ENCODE results near the gene TREH. TPM values are rescaled to one million over a fixed set of nuclear protein-coding genes. Genes with fewer than 3 reads are reported as not detected.

TREH gene
- total RNA-seq, 1 experiment from 2014 or later, result not detected

DNA sequence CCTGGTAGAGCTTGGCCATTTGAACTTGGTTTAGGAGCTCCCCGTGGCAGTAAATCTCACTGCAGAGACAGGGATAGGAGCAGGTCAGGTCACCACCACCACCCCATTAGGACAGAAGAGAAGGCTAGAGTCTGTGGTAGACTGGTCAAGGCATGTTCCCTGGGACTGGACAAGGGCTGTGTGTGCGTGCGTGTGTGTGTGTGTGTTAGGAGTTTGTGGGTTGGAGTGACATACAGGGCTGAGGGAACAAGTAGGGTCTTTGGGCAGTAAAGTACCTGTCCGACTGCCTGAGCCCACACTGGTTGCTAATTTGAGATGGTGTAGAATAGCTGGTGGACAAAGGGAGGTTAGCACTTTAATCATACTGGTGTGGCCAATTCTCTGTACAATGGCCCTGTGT, 16.1 kb downstream of the TREH start:
- H3K4me3 ChIP-seq (ENCODE audit: insufficient read depth, low read depth, low read length), result no peak overlapping the region
- no peak for DNase-seq
- no peaks in the 10 kb centered on the region for H3K36me3 ChIP-seq (replicated peaks; ENCODE audit: control insufficient read depth, insufficient read depth, low read length)

DNA sequence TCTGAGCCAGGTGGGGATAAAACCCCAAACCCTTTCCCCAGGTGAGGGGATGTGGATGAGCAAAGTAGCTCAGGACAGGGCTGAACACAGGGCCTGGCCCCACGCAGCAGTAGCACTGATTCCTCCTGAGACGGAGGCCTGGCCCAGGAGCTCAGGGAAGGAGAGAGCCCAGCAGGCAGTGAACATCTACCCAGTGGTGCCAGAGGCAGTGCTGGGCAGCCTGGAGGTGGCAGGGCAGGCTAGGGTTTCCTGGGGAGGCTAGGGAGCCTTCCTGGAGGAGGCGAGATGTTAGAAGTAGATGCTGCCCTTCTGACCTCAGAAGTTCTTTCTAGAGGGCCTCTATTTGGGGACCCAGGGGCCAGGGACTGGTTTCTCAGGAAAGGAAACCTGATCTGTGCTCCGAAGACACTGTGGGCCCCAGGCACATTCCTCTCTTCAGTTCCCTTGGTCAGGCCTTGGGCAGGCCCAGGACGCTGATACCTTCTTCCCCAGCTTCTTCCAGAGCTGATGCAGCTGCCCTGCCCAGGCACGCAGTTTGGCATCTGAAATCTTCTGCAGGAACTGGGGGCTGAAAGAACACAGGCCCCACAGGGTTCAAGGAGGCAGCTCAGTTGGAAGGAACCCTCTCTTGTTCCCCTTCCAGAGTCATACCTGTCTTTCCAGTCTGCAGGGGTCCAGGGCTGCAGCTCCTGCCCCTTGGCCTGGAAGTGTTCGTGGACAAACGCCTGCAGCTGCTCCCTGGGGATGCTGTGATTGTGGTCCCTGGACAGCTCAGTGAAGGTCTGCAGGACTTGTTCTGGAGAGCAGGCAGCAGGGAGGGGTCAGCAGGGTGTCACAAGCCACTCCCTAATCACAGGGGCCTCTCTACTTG, 16.8 kb downstream of the TREH start:
- DNase-seq, result peak; percentile 32
- H3K4me3 ChIP-seq (ENCODE audit: insufficient read depth, low read depth, low read length), result no peak overlapping the region
- no peaks in the 10 kb centered on the region for H3K27me3 ChIP-seq (ENCODE audit: control insufficient read depth, insufficient read depth, low read length)
- no peaks in the 10 kb centered on the region; the same call in 1 of the 2 replicates for H3K36me3 ChIP-seq (replicated peaks; ENCODE audit: control insufficient read depth, insufficient read depth, low read length)

More for the DNA sequence above, 16.1 kb downstream of the TREH start:
- H3K27me3 ChIP-seq (ENCODE audit: control insufficient read depth, insufficient read depth, low read length), result no peaks in the 10 kb centered on the region

DNA sequence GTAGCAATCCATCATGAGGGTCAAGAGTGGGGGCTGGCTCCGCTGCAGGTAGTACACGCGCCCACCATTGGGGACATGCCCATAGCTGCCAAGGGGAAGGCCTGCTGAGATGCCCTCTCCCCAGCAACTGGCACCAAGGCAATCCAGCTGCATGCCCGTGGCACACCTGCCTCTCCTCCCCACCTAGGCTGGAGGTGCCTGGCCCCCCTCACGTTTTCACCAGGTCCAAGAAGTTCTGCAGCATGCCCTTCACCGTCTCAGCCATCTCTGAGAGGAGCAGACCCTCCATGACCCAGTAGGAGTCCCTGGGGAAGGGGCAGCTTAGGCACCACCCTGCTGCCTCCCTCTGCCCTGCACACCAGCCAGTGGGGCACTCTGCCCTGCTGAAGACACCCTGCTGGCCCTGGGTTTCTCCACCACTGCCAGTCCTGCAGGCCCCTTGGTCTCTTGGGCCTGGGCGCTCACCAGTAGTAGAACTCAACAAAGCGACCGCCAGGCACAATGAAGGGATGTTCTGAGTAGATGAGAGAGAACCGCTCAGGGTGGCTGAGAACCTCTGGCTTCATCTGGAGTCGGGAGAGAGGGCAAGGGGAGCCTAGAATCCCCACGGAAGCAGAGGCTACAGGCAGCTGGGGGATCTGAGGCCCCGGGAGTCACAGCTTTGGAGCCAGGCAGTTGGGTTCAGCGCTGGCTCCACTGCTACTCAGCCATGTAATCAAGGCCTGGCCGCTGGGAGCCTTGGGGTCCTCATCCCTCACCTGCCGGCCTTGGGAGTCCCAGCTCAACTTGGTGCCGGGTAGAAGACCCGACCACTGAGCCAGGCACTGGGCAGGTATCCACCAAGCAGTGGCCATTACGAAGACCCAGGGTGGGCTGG, 17.8 kb downstream of the TREH start:
- peak; percentile 30 for DNase-seq
- no peak overlapping the region for H3K4me3 ChIP-seq (ENCODE audit: insufficient read depth, low read depth, low read length)
- H3K36me3 ChIP-seq (replicated peaks; ENCODE audit: control insufficient read depth, insufficient read depth, low read length), result no peaks in the 10 kb centered on the region; the same call in 1 of the 2 replicates
- no peaks in the 10 kb centered on the region for H3K27me3 ChIP-seq (ENCODE audit: control insufficient read depth, insufficient read depth, low read length)

DNA sequence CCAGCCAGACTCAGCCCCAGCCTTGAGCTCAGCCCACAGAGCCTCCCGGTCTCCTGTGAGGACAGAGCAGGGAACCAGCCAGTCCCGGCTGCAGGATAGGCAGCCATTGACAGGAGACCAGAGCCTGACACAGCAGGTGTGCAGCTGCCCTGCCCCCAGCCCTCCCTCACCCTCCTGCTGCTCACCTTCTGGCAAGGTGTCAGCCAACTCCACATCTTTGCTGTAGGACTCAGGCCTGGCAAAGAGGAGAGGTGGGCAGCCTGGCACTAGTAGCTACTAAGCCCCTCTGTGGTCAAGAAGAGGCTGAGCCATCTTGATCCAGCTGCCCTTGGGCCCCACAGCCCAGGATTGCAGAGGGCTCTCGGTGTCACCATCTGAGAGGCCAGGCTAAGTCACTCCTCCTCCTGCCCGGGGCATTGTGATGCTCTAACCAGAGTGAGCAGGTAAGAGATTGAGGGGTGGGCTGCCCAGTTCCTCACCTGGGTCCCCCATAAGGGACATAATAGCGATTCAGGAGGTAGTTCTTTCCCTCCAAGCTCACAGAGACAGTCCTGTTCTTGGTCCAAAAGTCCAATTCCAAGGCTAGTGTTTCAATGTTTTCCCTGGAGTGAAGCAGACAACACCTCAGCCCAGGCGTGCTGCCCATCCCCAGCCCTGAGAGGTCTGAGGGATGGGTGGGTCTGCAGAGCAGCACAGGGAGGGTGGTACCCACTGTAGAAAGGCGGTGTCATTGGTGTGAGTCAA, 18.6 kb downstream of the TREH start:
- no peak overlapping the region for H3K4me3 ChIP-seq (ENCODE audit: insufficient read depth, low read depth, low read length)
- no peaks in the 10 kb centered on the region for H3K27me3 ChIP-seq (ENCODE audit: control insufficient read depth, insufficient read depth, low read length)
- peak; percentile 48 for DNase-seq
- peaks cover 2% of the 10 kb centered on the region for H3K36me3 ChIP-seq (replicated peaks; ENCODE audit: control insufficient read depth, insufficient read depth, low read length)

DNA sequence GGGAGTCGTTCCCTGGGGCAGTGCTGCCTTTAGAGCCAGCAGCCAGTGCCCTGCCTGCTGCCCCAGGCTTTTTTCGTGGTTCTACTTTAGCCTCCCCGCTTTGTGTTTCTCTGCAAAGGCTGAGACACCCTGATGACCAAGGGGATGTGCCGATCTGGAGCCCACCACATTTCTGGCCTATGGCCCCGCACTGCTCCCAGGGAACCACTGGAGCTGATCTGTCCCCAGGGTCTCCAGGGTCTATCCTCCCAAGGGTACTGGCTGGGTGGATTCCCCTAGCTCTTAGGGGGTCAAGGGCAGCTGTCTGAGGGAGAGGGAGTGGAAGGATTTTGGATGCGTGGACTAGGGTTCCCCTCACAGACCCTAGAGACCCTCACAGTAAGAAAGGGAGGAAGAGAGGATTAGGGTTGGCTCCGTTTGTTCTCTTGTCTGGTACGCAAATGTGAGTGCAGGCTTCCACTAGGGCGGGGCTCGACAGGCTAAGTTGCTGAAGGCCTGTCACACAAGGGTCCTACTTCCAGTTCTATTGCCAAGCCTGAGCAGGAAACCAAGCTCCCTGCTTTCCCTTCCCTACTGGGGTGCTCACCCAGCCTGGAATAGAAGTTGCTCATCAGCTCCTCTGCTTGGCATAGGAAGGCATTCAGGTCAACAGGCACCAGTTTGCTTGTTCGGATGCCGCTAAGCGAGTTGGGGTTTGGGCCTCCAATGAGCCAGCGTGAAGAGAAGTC, 19.3 kb downstream of the TREH start:
- peaks cover 2% of the 10 kb centered on the region for H3K36me3 ChIP-seq (replicated peaks; ENCODE audit: control insufficient read depth, insufficient read depth, low read length)
- DNase-seq, result no peak
- H3K4me3 ChIP-seq (ENCODE audit: insufficient read depth, low read depth, low read length), result no peak overlapping the region
- no peaks in the 10 kb centered on the region for H3K27me3 ChIP-seq (ENCODE audit: control insufficient read depth, insufficient read depth, low read length)

DNA sequence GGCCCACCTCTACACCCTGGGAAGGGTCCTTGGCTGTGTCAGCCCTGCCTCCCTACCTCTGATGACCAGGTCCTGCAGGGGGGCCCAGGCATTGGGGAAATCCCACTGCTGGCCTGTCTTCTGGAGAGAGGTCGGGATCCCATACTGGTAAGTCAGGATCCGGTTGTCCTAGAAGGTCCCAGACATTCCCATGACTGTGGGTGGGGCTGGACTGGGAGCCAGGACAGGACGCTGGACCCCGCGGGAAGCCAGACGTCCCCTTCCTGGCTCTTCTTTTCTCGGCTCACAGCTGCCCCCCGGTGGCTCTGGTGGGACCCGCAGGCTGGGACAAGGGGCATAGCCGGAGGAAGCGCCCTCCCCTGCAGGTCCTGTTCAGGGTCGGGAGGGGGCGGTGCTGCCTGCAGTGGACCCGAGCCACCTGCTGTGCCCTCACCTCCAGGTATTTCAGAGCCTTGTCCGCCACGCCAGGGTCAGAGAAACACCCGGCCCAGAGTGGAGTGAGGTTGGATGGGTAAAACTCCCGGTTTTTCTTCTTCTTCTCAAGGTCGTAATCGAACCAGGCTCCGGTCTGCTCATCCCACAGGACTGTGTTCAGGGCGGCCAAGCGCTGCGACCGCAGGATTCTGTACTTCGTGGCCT, 20.0 kb downstream of the TREH start:
- DNase-seq, result peak; percentile 99
- H3K36me3 ChIP-seq (replicated peaks; ENCODE audit: control insufficient read depth, insufficient read depth, low read length), result peaks cover 2% of the 10 kb centered on the region
- H3K27me3 ChIP-seq (ENCODE audit: control insufficient read depth, insufficient read depth, low read length), result no peaks in the 10 kb centered on the region
- no peak overlapping the region for H3K4me3 ChIP-seq (ENCODE audit: insufficient read depth, low read depth, low read length)

DNA sequence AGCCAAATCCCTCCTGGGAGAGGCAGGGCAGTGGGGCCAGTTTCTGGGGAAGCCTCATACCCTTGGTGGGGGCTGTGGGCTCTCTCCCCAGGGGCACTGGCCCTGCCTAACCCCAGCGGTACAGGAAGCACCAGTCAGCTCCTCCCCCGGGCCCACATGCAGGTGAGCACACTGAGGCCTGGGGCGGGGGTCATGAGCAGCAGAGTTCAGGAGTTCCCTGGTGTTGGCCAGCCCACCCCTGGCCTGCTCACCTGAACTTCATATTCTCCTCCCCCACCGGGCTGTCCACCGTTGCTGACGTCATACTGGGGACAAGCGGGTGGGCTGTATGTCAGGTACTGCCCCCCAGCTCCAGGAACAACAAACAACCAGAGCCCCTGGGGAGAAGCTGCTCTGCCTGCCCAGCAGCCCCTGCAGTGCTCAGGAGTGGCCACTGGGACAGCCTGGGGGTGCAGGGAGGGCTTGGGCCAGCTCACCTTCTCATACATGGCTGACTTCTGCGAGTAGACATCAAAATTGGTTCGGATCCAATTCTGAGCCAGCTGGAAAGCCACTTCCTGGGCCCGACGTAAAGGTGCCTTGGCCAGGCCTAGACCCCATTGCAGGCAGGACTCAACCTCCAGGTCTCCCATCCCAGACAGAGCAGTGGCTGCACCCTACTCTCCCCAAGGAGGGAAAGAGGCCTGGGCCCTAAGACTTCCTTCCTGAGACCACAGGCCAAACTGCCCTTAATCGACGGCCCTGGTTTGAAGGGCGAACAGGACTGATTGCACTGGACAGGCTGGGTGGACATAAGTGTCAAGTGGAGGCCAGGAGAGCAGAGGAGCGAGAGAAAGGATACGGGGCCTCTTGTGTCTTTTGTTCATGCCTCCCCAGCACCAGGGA, 20.8 kb downstream of the TREH start:
- H3K27me3 ChIP-seq (ENCODE audit: control insufficient read depth, insufficient read depth, low read length), result no peaks in the 10 kb centered on the region
- DNase-seq, result peak; percentile 71
- no peak overlapping the region for H3K4me3 ChIP-seq (ENCODE audit: insufficient read depth, low read depth, low read length)
- H3K36me3 ChIP-seq (replicated peaks; ENCODE audit: control insufficient read depth, insufficient read depth, low read length), result peaks cover 4% of the 10 kb centered on the region

DNA sequence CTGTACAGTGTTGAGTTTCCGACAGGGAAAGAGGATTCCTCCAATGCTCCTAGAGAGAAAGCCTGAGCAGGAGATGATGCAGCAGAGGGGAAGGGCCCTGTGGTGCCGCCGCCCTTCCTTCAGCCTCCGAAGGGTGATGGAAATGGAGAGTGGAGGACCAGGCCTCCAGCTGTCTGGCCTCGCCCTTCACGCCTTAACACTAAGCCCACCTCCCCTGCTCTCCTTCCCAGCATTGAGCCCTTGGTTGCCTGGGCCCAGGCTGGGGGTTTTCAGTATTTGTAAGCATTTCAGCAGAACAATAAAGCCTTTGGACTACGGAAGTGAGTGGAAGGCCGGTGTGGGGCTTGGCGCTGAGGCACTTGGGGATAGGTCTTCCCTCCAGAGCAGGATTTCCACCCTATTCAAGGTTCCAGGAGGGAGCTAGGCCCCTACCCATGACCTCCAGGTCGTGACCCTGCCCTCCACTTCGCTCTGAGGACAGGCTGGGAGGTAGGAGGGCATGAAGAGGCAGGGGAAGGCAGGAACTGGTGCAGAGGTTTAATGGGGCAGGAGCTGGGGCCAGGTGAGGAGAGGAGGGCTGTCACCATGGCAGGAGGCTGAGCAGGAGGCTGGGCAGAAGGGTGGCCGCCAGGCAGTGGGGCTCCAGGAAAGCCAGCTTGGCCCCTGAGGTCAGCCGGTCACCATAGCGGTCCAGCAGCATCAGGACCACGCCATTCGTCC, 21.6 kb downstream of the TREH start:
- no peaks in the 10 kb centered on the region for H3K27me3 ChIP-seq (ENCODE audit: control insufficient read depth, insufficient read depth, low read length)
- peaks cover 6% of the 10 kb centered on the region for H3K36me3 ChIP-seq (replicated peaks; ENCODE audit: control insufficient read depth, insufficient read depth, low read length)
- H3K4me3 ChIP-seq (ENCODE audit: insufficient read depth, low read depth, low read length), result no peak overlapping the region
- DNase-seq, result no peak

DNA sequence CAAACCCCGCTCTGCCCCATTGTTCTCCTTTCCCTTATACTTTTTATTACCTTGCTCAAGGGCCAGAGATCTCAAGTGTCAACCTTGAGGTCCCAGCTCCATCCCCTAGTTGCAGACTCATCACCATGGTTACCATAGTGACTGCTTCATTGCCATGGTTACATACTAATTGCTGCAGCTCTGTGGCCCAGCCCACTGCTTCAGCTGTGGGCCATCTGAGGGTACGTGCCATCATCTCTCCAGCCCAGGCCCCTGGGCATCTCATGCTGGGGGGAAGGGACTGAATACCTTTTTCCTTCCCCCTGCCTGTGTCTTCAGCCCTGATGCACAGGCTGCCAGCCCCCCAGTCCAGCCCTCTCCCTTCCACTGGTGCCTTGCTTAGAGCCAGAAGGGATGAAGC, 22.2 kb downstream of the TREH start:
- Histone ChIP-seq H3K27me3 (ENCODE audit: control insufficient read depth, insufficient read depth, low read length) (no peaks in the 10 kb centered on the region), H3K36me3 (replicated peaks; ENCODE audit: control insufficient read depth, insufficient read depth, low read length) (peaks cover 10% of the 10 kb centered on the region), H3K4me3 (ENCODE audit: insufficient read depth, low read depth, low read length) (no peak overlapping the region)
- DNase-seq, result no peak

DNA sequence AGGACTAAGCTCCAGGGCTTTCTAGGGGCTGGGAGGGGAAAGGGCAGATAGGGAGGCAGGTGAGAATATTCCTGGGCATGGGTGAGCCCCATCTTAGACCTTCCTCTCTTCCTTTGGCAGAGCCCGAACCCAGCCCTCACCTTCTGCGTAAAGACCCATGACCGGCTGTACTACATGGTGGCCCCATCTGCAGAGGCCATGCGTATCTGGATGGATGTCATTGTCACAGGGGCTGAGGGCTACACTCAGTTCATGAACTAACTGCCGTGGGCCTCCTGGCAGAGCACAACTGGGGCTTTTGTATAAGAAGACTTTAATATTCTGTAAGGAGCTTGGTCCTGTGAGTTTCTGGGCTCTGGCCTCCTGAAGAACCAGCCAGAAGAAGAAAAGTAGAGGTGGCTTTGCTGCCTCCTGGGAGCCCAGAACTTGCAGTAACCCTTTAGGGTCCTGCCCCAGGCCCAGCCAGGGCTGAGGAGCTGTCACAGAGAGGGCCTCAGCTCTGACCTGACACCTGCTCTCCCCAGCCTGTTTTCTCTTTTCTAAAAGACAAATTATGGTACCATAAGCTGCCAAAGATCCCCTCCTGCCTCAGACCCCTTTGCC, 22.8 kb downstream of the TREH start:
- Histone ChIP-seq H3K36me3 (replicated peaks; ENCODE audit: control insufficient read depth, insufficient read depth, low read length) (peaks cover 10% of the 10 kb centered on the region), H3K4me3 (ENCODE audit: insufficient read depth, low read depth, low read length) (no peak overlapping the region)
- no peak for DNase-seq

DNA sequence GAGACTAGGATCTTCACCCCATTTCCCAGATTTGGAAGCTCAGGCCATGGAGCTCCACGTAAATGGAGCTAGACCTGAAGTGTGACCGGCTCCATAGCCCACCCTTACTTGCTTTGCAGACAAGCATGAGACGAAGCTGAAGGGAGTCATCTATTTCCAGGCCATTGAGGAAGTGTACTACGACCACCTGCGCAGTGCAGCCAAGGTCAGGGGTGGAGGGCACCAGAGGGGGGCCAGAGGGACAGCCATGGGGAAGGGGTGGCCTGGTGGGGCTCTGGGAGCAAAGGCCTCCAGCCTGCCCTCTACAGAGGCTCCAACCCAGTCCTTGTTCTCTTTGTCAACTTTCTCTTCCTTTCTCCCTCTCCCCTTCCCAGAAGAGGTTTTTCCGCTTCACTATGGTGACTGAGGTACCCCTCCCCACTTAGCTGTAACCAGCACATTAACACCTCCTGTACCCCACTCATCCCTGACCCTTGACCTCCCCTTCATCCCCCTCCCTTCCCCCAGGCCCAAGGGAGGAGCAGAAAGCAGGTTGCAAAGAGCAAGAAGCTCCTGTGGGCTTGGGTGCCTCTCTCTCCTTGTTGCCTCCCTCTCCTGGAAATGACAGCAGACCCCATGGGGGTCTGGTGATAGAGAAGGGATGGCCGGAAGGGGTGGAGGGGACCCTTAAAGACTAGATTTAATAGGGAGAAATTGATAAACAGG, 23.8 kb downstream of the TREH start:
- H3K27me3 ChIP-seq (ENCODE audit: control insufficient read depth, insufficient read depth, low read length), result no peaks in the 10 kb centered on the region
- H3K36me3 ChIP-seq (replicated peaks; ENCODE audit: control insufficient read depth, insufficient read depth, low read length), result peaks cover 13% of the 10 kb centered on the region
- H3K4me3 ChIP-seq (ENCODE audit: insufficient read depth, low read depth, low read length), result no peak overlapping the region
- DNase-seq, result no peak

More for the DNA sequence above, 22.8 kb downstream of the TREH start:
- H3K27me3 ChIP-seq (ENCODE audit: control insufficient read depth, insufficient read depth, low read length), result no peaks in the 10 kb centered on the region
